Measurements from ENCODE around the gene FOXD4L1.
"Not testable (repeated sequence)": the region's sequence is repeated elsewhere in the genome, so short reads cannot be mapped to it uniquely, and the experiment has no call there.

FOXD4L1 gene

GRCh38 chr2:113527350-113528045 is 29.0 kb downstream of the FOXD4L1 start:
- DNase-seq, result not testable (repeated sequence)

- not testable (repeated sequence) for DNase-seq
Observed at GRCh38 chr2:113528126-113528525, 29.7 kb downstream of the FOXD4L1 start.

GRCh38 chr2:113528904-113529303 is 30.4 kb downstream of the FOXD4L1 start:
- not testable (repeated sequence) for DNase-seq

- not testable (repeated sequence) for DNase-seq
Observed at GRCh38 chr2:113532991-113533390, 34.5 kb downstream of the FOXD4L1 start.

- DNase-seq, result not testable (repeated sequence)
Observed at GRCh38 chr2:113536573-113536972, 38.1 kb downstream of the FOXD4L1 start.

- DNase-seq, result not testable (repeated sequence)
Observed at GRCh38 chr2:113540834-113541203, 42.4 kb downstream of the FOXD4L1 start.

- not testable (repeated sequence) for DNase-seq
Observed at GRCh38 chr2:113541204-113541975, 42.9 kb downstream of the FOXD4L1 start.

- not testable (repeated sequence) for DNase-seq
Observed at GRCh38 chr2:113541976-113542485, 43.6 kb downstream of the FOXD4L1 start.

- not testable (repeated sequence) for DNase-seq
Observed at GRCh38 chr2:113542529-113542928, 44.1 kb downstream of the FOXD4L1 start.

All from DMS 273 treated with DMSO at 0.1 percent for 48 hours (cell line).